ENCODE measurements around the gene SNX10.
A peak's percentile ranks its signal among the peaks of the same experiment; 100 is the strongest.

SNX10 gene

GRCh38 chr7:26397796-26398426 lies 106.2 kb downstream of the SNX10 start:
- Mint-ChIP-seq H3K9me3 (no peaks in the 10 kb centered on the region), H3K36me3 (ENCODE audit: low read depth) (no peaks in the 10 kb centered on the region), H3K27ac (peak overlapping the region; percentile 98), H3K27me3 (ENCODE audit: low read depth, poor library complexity) (no peaks in the 10 kb centered on the region), H3K4me1 (peaks cover 41% of the 10 kb centered on the region), H3K4me3 (peak overlapping the region; percentile 79)
- peak; percentile 59 for DNase-seq
- TF ChIP-seq CTCF (IDR thresholded peaks at IDR 0.05) = no peak

GRCh38 chr7:26398427-26398755 lies 106.7 kb downstream of the SNX10 start:
- DNase-seq = peak; percentile 79
- Mint-ChIP-seq H3K9me3 (no peaks in the 10 kb centered on the region), H3K4me1 (peaks cover 41% of the 10 kb centered on the region), H3K36me3 (ENCODE audit: low read depth) (no peaks in the 10 kb centered on the region), H3K27ac (no peak overlapping the region), H3K4me3 (peak overlapping the region; percentile 79), H3K27me3 (ENCODE audit: low read depth, poor library complexity) (no peaks in the 10 kb centered on the region)
- no peak for TF ChIP-seq CTCF (IDR thresholded peaks at IDR 0.05)

- Mint-ChIP-seq H3K36me3 (ENCODE audit: low read depth) (peaks cover 5% of the 10 kb centered on the region), H3K27ac (peak overlapping the region; percentile 99), H3K9me3 (no peaks in the 10 kb centered on the region), H3K4me3 (peak overlapping the region; percentile 95), H3K4me1 (peaks cover 45% of the 10 kb centered on the region), H3K27me3 (ENCODE audit: low read depth, poor library complexity) (no peaks in the 10 kb centered on the region)
- DNase-seq = peak; percentile 78
- peak; percentile 18 for TF ChIP-seq CTCF (IDR thresholded peaks at IDR 0.05)
Measured at GRCh38 chr7:26398756-26399509, 107.3 kb downstream of the SNX10 start.

GRCh38 chr7:26399736-26400135 lies 108.1 kb downstream of the SNX10 start:
- Mint-ChIP-seq H3K4me3 (peak overlapping the region; percentile 95), H3K27me3 (ENCODE audit: low read depth, poor library complexity) (no peaks in the 10 kb centered on the region), H3K27ac (peak overlapping the region; percentile 99), H3K9me3 (no peaks in the 10 kb centered on the region), H3K4me1 (peaks cover 52% of the 10 kb centered on the region), H3K36me3 (ENCODE audit: low read depth) (peaks cover 10% of the 10 kb centered on the region)
- DNase-seq = no peak
- no peak for TF ChIP-seq CTCF (IDR thresholded peaks at IDR 0.05)

- TF ChIP-seq CTCF (IDR thresholded peaks at IDR 0.05) = no peak
- DNase-seq = no peak
- no peak overlapping the region for H3K27ac Mint-ChIP-seq
- H3K4me1 Mint-ChIP-seq = peaks cover 34% of the 10 kb centered on the region
- no peak overlapping the region for H3K4me3 Mint-ChIP-seq
- peaks cover 40% of the 10 kb centered on the region for H3K36me3 Mint-ChIP-seq (ENCODE audit: low read depth)
- H3K27me3 Mint-ChIP-seq (ENCODE audit: low read depth, poor library complexity) = no peaks in the 10 kb centered on the region
- peaks cover 27% of the 10 kb centered on the region for H3K9me3 Mint-ChIP-seq
Measured at GRCh38 chr7:26403640-26404039, 112.0 kb downstream of the SNX10 start.

Measured in nephron progenitor cell (in vitro differentiated cells).